A204.1 (cell line): Measurements from ENCODE around the gene SLC27A5.
"Not testable (repeated sequence)": the region's sequence is repeated elsewhere in the genome, so short reads cannot be mapped to it uniquely, and the experiment has no call there.

Experiments used
- FAIRE-seq: peaks from 2 replicates; lab custom pipeline; 2012; peaks lifted over from hg19 to GRCh38; lab: Jason Lieb, UNC

SLC27A5 gene

GRCh38 chr19:58468216-58468839 is 43.5 kb downstream of the SLC27A5 start:
- no peak for FAIRE-seq

- peak; percentile 92 for FAIRE-seq
Measured at GRCh38 chr19:58466760-58467589, 44.8 kb downstream of the SLC27A5 start, which contains the start of gene ZNF324. ZNF324 (plus strand) TSS chr19:58467080; CDS start chr19:58469186, 2,106 bp downstream.

GRCh38 chr19:58466089-58466759 is 45.6 kb downstream of the SLC27A5 start:
- FAIRE-seq, result no peak

- no peak for FAIRE-seq
Measured at GRCh38 chr19:58460039-58460438, 51.8 kb downstream of the SLC27A5 start.

- no peak for FAIRE-seq
Measured at GRCh38 chr19:58456111-58456510, 55.7 kb downstream of the SLC27A5 start.

- FAIRE-seq, result no peak
Measured at GRCh38 chr19:58455306-58455705, 56.5 kb downstream of the SLC27A5 start.

GRCh38 chr19:58453743-58454142 is 58.0 kb downstream of the SLC27A5 start:
- FAIRE-seq, result no peak

GRCh38 chr19:58451358-58452101 is 60.3 kb downstream of the SLC27A5 start, which contains the start of gene ZNF324B:
ZNF324B (plus strand) TSS chr19:58451622; CDS start chr19:58453702, 2,080 bp downstream.
- peak; percentile 68 for FAIRE-seq

- no peak for FAIRE-seq
Measured at GRCh38 chr19:58450856-58451357, 60.9 kb downstream of the SLC27A5 start.

- FAIRE-seq, result not testable (repeated sequence)
Measured at GRCh38 chr19:58449980-58450379, 61.8 kb downstream of the SLC27A5 start.

GRCh38 chr19:58448860-58449259 is 62.9 kb downstream of the SLC27A5 start:
- FAIRE-seq, result not testable (repeated sequence)
